Measurements from ENCODE around the gene GTF2A2. TPM values are rescaled to one million over a fixed set of nuclear protein-coding genes. Genes with fewer than 3 reads are reported as not detected.

The GTF2A2 gene
- total RNA-seq, 2 experiments from 2014 or later: 123 to 127 TPM

GRCh38 chr15:59636184-59636583 lies 21.1 kb downstream of the GTF2A2 start:
- Mint-ChIP-seq H3K9me3 (ENCODE audit: insufficient read depth) (no peaks in the 10 kb centered on the region), H3K4me1 (ENCODE audit: low read depth) (no peaks in the 10 kb centered on the region), H3K27me3 (ENCODE audit: low read depth) (no peaks in the 10 kb centered on the region), H3K4me3 (no peak overlapping the region), H3K27ac (no peak overlapping the region), H3K36me3 (ENCODE audit: low read depth) (peaks cover 24% of the 10 kb centered on the region)
- POLR2A ChIA-PET: no interaction called here
- DNase-seq: no peak
- ATAC-seq: no peak
- CTCF ChIA-PET: interaction anchor here (1.0 to 1.5 kb wide), 4 partner anchors 9 to 107 kb away, joined by 3 to 6 read pairs (median 3); no protein-coding TSS in a partner anchor

GRCh38 chr15:59632714-59633113 lies 24.6 kb downstream of the GTF2A2 start:
- ChIA-PET POLR2A (no interaction called here), CTCF (interaction anchor here (2.2 kb wide), 1 partner anchor 104 kb away, joined by 5 read pairs; no protein-coding TSS in a partner anchor)
- H3K36me3 Mint-ChIP-seq (ENCODE audit: low read depth): peaks cover 8% of the 10 kb centered on the region
- no peaks in the 10 kb centered on the region for H3K9me3 Mint-ChIP-seq (ENCODE audit: insufficient read depth)
- ATAC-seq: no peak
- no peak overlapping the region for H3K4me3 Mint-ChIP-seq
- H3K4me1 Mint-ChIP-seq (ENCODE audit: low read depth): peaks cover 2% of the 10 kb centered on the region
- no peak for DNase-seq
- H3K27me3 Mint-ChIP-seq (ENCODE audit: low read depth): peaks cover 5% of the 10 kb centered on the region
- H3K27ac Mint-ChIP-seq: no peak overlapping the region

- Mint-ChIP-seq H3K4me1 (ENCODE audit: low read depth) (no peaks in the 10 kb centered on the region), H3K9me3 (ENCODE audit: insufficient read depth) (no peaks in the 10 kb centered on the region), H3K27me3 (ENCODE audit: low read depth) (peaks cover 20% of the 10 kb centered on the region), H3K4me3 (no peak overlapping the region), H3K27ac (no peak overlapping the region), H3K36me3 (ENCODE audit: low read depth) (no peaks in the 10 kb centered on the region)
- ChIA-PET CTCF (interaction anchor here (0.6 to 2.2 kb wide), 2 partner anchors 89 to 108 kb away, joined by 3 to 12 read pairs; no protein-coding TSS in a partner anchor), POLR2A (no interaction called here)
- DNase-seq (peak; percentile 64), ATAC-seq (peak; percentile 86)
These were observed 35.0 kb downstream of the GTF2A2 start for GRCh38 chr15:59622289-59622688.

- H3K27me3 Mint-ChIP-seq (ENCODE audit: low read depth): peaks cover 17% of the 10 kb centered on the region
- peaks cover 4% of the 10 kb centered on the region for H3K4me1 Mint-ChIP-seq (ENCODE audit: low read depth)
- DNase-seq (no peak), ATAC-seq (no peak)
- no peak overlapping the region for H3K4me3 Mint-ChIP-seq
- H3K27ac Mint-ChIP-seq: no peak overlapping the region
- H3K9me3 Mint-ChIP-seq (ENCODE audit: insufficient read depth): peaks cover 4% of the 10 kb centered on the region
- CTCF ChIA-PET: interaction anchor here (2.4 kb wide), 1 partner anchor 89 kb away, joined by 7 read pairs; no protein-coding TSS in a partner anchor
- POLR2A ChIA-PET: no interaction called here
- peaks cover 3% of the 10 kb centered on the region for H3K36me3 Mint-ChIP-seq (ENCODE audit: low read depth)
These were observed 38.9 kb downstream of the GTF2A2 start for GRCh38 chr15:59618406-59618805.

- H3K4me3 Mint-ChIP-seq: no peak overlapping the region
- H3K27me3 Mint-ChIP-seq (ENCODE audit: low read depth): peaks cover 20% of the 10 kb centered on the region
- POLR2A ChIA-PET: no interaction called here
- CTCF ChIA-PET: interaction anchor here (0.7 to 2.3 kb wide), 4 partner anchors 19 to 87 kb away, joined by 3 to 11 read pairs (median 8); no protein-coding TSS in a partner anchor
- peaks cover 4% of the 10 kb centered on the region for H3K9me3 Mint-ChIP-seq (ENCODE audit: insufficient read depth)
- peaks cover 4% of the 10 kb centered on the region for H3K4me1 Mint-ChIP-seq (ENCODE audit: low read depth)
- DNase-seq (no peak), ATAC-seq (no peak)
- no peak overlapping the region for H3K27ac Mint-ChIP-seq
- peaks cover 3% of the 10 kb centered on the region for H3K36me3 Mint-ChIP-seq (ENCODE audit: low read depth)
These were observed 40.9 kb downstream of the GTF2A2 start for GRCh38 chr15:59616379-59616778.

GRCh38 chr15:59615661-59616060 lies 41.7 kb downstream of the GTF2A2 start:
- ATAC-seq: no peak
- H3K36me3 Mint-ChIP-seq (ENCODE audit: low read depth): peaks cover 3% of the 10 kb centered on the region
- H3K4me1 Mint-ChIP-seq (ENCODE audit: low read depth): peaks cover 4% of the 10 kb centered on the region
- H3K9me3 Mint-ChIP-seq (ENCODE audit: insufficient read depth): peaks cover 4% of the 10 kb centered on the region
- ChIA-PET CTCF (interaction anchor here (1.2 to 2.3 kb wide), 3 partner anchors 76 to 86 kb away, joined by 4 to 11 read pairs (median 11); no protein-coding TSS in a partner anchor), POLR2A (no interaction called here)
- H3K27me3 Mint-ChIP-seq (ENCODE audit: low read depth): peaks cover 20% of the 10 kb centered on the region
- H3K27ac Mint-ChIP-seq: no peak overlapping the region
- no peak for DNase-seq
- H3K4me3 Mint-ChIP-seq: no peak overlapping the region

- H3K27me3 Mint-ChIP-seq (ENCODE audit: low read depth): peaks cover 20% of the 10 kb centered on the region
- peaks cover 4% of the 10 kb centered on the region for H3K9me3 Mint-ChIP-seq (ENCODE audit: insufficient read depth)
- no peak for ATAC-seq
- no peak overlapping the region for H3K4me3 Mint-ChIP-seq
- peaks cover 4% of the 10 kb centered on the region for H3K4me1 Mint-ChIP-seq (ENCODE audit: low read depth)
- H3K36me3 Mint-ChIP-seq (ENCODE audit: low read depth): peaks cover 3% of the 10 kb centered on the region
- no peak for DNase-seq
- no peak overlapping the region for H3K27ac Mint-ChIP-seq
- ChIA-PET POLR2A (no interaction called here), CTCF (interaction anchor here (2.3 kb wide), 1 partner anchor 85 kb away, joined by 11 read pairs; no protein-coding TSS in a partner anchor)
These were observed 43.2 kb downstream of the GTF2A2 start for GRCh38 chr15:59614153-59614552.

- H3K36me3 Mint-ChIP-seq (ENCODE audit: low read depth): peaks cover 3% of the 10 kb centered on the region
- no peak within 1 kb of the TSS for H3K4me3 Mint-ChIP-seq
- CTCF ChIA-PET: interaction anchor here (1.1 to 1.4 kb wide), 4 partner anchors 18 to 119 kb away, joined by 3 to 4 read pairs (median 4); no protein-coding TSS in a partner anchor
- no peak for ATAC-seq
- no peak for DNase-seq
- H3K4me1 Mint-ChIP-seq (ENCODE audit: low read depth): peaks cover 4% of the 10 kb centered on the region
- peaks cover 16% of the 10 kb centered on the region for H3K27me3 Mint-ChIP-seq (ENCODE audit: low read depth)
- peaks cover 4% of the 10 kb centered on the region for H3K9me3 Mint-ChIP-seq (ENCODE audit: insufficient read depth)
- POLR2A ChIA-PET: no interaction called here
- no peak within 1 kb of the TSS for H3K27ac Mint-ChIP-seq
These were observed 45.7 kb downstream of the GTF2A2 start, which contains the start of gene GCNT3 for GRCh38 chr15:59611276-59612260. Gene GCNT3, plus strand, starts transcription at chr15:59611783. Its CDS starts 6,456 bp downstream, at chr15:59618239.

- no peak for DNase-seq
- H3K4me3 Mint-ChIP-seq: no peak overlapping the region
- H3K4me1 Mint-ChIP-seq (ENCODE audit: low read depth): peaks cover 3% of the 10 kb centered on the region
- peaks cover 2% of the 10 kb centered on the region for H3K36me3 Mint-ChIP-seq (ENCODE audit: low read depth)
- CTCF ChIA-PET: no interaction called here
- H3K9me3 Mint-ChIP-seq (ENCODE audit: insufficient read depth): peaks cover 3% of the 10 kb centered on the region
- no peak overlapping the region for H3K27ac Mint-ChIP-seq
- peaks cover 14% of the 10 kb centered on the region for H3K27me3 Mint-ChIP-seq (ENCODE audit: low read depth)
- ATAC-seq: no peak
- POLR2A ChIA-PET: no interaction called here
These were observed 47.3 kb downstream of the GTF2A2 start for GRCh38 chr15:59609730-59610712.

GRCh38 chr15:59605994-59606393 lies 51.3 kb downstream of the GTF2A2 start:
- Mint-ChIP-seq H3K27me3 (ENCODE audit: low read depth) (peaks cover 15% of the 10 kb centered on the region), H3K4me3 (no peak overlapping the region)

GRCh38 chr15:59598461-59598860 lies 58.9 kb downstream of the GTF2A2 start:
- Mint-ChIP-seq H3K36me3 (ENCODE audit: low read depth) (peaks cover 2% of the 10 kb centered on the region), H3K4me3 (no peak overlapping the region), H3K27ac (no peak overlapping the region), H3K27me3 (ENCODE audit: low read depth) (peaks cover 21% of the 10 kb centered on the region), H3K9me3 (ENCODE audit: insufficient read depth) (peaks cover 7% of the 10 kb centered on the region), H3K4me1 (ENCODE audit: low read depth) (no peaks in the 10 kb centered on the region)
- DNase-seq (no peak), ATAC-seq (no peak)
- ChIA-PET POLR2A (no interaction called here), CTCF (no interaction called here)

More at GRCh38 chr15:59605994-59606393, 51.3 kb downstream of the GTF2A2 start:
- no peak for DNase-seq
- Mint-ChIP-seq H3K36me3 (ENCODE audit: low read depth) (peaks cover 2% of the 10 kb centered on the region), H3K27ac (no peak overlapping the region), H3K4me1 (ENCODE audit: low read depth) (no peaks in the 10 kb centered on the region), H3K9me3 (ENCODE audit: insufficient read depth) (peaks cover 7% of the 10 kb centered on the region)
- no peak for ATAC-seq
- ChIA-PET CTCF (no interaction called here), POLR2A (no interaction called here)
